HepG2 (cell line): ENCODE data around the gene NAPB. TPM values are rescaled to one million over a fixed set of nuclear protein-coding genes. Genes with fewer than 3 reads are reported as not detected.

Experiments used
- BORCS8-MEF2B ChIP-seq: sonication (generic); formaldehyde crosslinking; IDR thresholded peaks from 2 replicates; pipeline ENCODE4 v1.8.0; 2022; ENCODE audit warnings: mild to moderate bottlenecking, missing genetic modification reagents
- HNRNPLL ChIP-seq: fragments of 200-400 bp; formaldehyde crosslinking; IDR thresholded peaks from 2 replicates; pipeline ENCODE4 v1.6.1; 2017; ENCODE audit warnings: mild to moderate bottlenecking, low read depth, low read length; ENCODE audit not compliant: poor library complexity, severe bottlenecking
- MLXIP ChIP-seq: sonication (generic); formaldehyde crosslinking; IDR thresholded peaks from 2 replicates; pipeline ENCODE4 v1.9.0; 2021; ENCODE audit warnings: missing genetic modification reagents, borderline replicate concordance
- NAIF1 ChIP-seq: sonication (generic); formaldehyde crosslinking; IDR thresholded peaks from 2 replicates; pipeline ENCODE4 v1.5.0; 2020; ENCODE audit warnings: mild to moderate bottlenecking, missing genetic modification reagents, borderline replicate concordance
- PRDM10 ChIP-seq: sonication (generic); formaldehyde crosslinking; IDR thresholded peaks from 2 replicates; pipeline ENCODE4 v1.4.0; 2020; ENCODE audit warnings: low read depth, missing genetic modification reagents
- RFX5 ChIP-seq: IDR thresholded peaks from 2 replicates; pipeline ENCODE4 v1.6.1; 2011; ENCODE audit warnings: low read depth, low read length, improper control_type of control experiment
- SNAPC4 ChIP-seq: sonication (generic); formaldehyde crosslinking; IDR thresholded peaks from 2 replicates; pipeline ENCODE4 v1.4.0; 2020; ENCODE audit warnings: mild to moderate bottlenecking, missing genetic modification reagents
- SRSF1 ChIP-seq: fragments of 200-400 bp; formaldehyde crosslinking; optimal IDR thresholded peaks from 2 replicates; pipeline ENCODE3; 2017; ENCODE audit warnings: mild to moderate bottlenecking, low read depth, low read length, moderate library complexity
- TP53 ChIP-seq: sonication (generic); formaldehyde crosslinking; conservative IDR thresholded peaks from 2 replicates; pipeline ENCODE4 v1.4.0; 2020; ENCODE audit warnings: missing genetic modification reagents
- ZNF362 ChIP-seq: sonication (generic); formaldehyde crosslinking; IDR thresholded peaks from 2 replicates; pipeline ENCODE4 v1.4.0; 2020; ENCODE audit warnings: missing genetic modification reagents, mild to moderate bottlenecking, borderline replicate concordance
- ZNF629 ChIP-seq: sonication (generic); formaldehyde crosslinking; conservative IDR thresholded peaks from 2 replicates; pipeline ENCODE4 v1.5.0; 2020; ENCODE audit warnings: missing genetic modification reagents
- polyA plus RNA-seq, 8 experiments: library from polyadenylated mRNA; depleted of rRNA in 3 of 8; stranded (reverse) in 7 of 8; unstranded in 1 of 8; fragments of >200 nt; fragmentation: Illumina TruSeq in 4 of 8; extraction: Trizol in 4 of 8; gene quantifications; 2 replicates each; pipeline versions ENCODE4 v1.2.1 to v1.2.3, GENCODE V29; 2011 to 2016; ENCODE audit warnings: low read depth in 4 of 8, missing spikeins in 1 of 8, mixed read lengths in 1 of 8; ENCODE audit not compliant: insufficient read depth in 1 of 8
- total RNA-seq, 5 experiments: library from RNA; depleted of rRNA; stranded (reverse); fragments of >200 nt; fragmentation: Illumina TruSeq; extraction: Trizol; gene quantifications; 2 replicates each; pipeline ENCODE4 v1.2.3, GENCODE V29; 2016; ENCODE audit warnings: low read depth in 1 of 5

NAPB gene
- total and polyA plus RNA-seq, 2 of the 13 experiments (the other 11 are each of a cell fraction or from before 2014, with no cell fraction given) = 15.2 to 16.1 TPM

- TF ChIP-seq MLXIP (no peak), ZNF629 (CRISPR knock-in tag) (no peak), NAIF1 (CRISPR knock-in tag) (no peak), SNAPC4 (CRISPR knock-in tag) (0 out of 2 replicates have a peak, but pooled peaks have one; percentile 31), HNRNPLL (no peak), BORCS8-MEF2B (no peak), TP53 (CRISPR knock-in tag) (no peak), SRSF1 (no peak), PRDM10 (0 out of 2 replicates have a peak, but pooled peaks have one; percentile 38), ZNF362 (CRISPR knock-in tag) (no peak), RFX5 (no peak)
Measured at GRCh38 chr20:23386304-23387117, 34.8 kb downstream of the NAPB start (continued).
